ENCODE measurements around the gene EEA1.
"Not testable (repeated sequence)": the region's sequence is repeated elsewhere in the genome, so short reads cannot be mapped to it uniquely, and the experiment has no call there.

EEA1 gene

GRCh38 chr12:92928962-92929915 lies at the start of gene EEA1:
TSS of gene EEA1 (minus strand) at chr12:92929295. CDS start at chr12:92929066, 229 bp downstream.
- peak within 1 kb of the TSS; percentile 87 to 100 (median 99) for H3K27ac ChIP-seq
- H3K4me3 ChIP-seq, result peak within 1 kb of the TSS; percentile 63 to 96 (median 81)

GRCh38 chr12:92978607-92979006 lies 49.5 kb upstream of the EEA1 start:
- no peak overlapping the region for H3K27ac ChIP-seq
- H3K4me3 ChIP-seq, result no peak overlapping the region

- Histone ChIP-seq H3K4me3 (no peak overlapping the region), H3K27ac (no peak overlapping the region)
Observed at GRCh38 chr12:92977326-92977725, 48.2 kb upstream of the EEA1 start.

- no peak overlapping the region for H3K4me3 ChIP-seq
- peak overlapping the region in 1 of 21 experiments; percentile 29 for H3K27ac ChIP-seq
Observed at GRCh38 chr12:92974759-92975158, 45.7 kb upstream of the EEA1 start.

GRCh38 chr12:92973614-92974013 lies 44.5 kb upstream of the EEA1 start:
- Histone ChIP-seq H3K27ac (peak overlapping the region in 5 of 21 experiments; percentile 31 to 63 (median 47)), H3K4me3 (no peak overlapping the region)

- H3K27ac ChIP-seq, result peak overlapping the region in 9 of 21 experiments; percentile 2 to 76 (median 23)
Observed at GRCh38 chr12:92971859-92972524, 42.9 kb upstream of the EEA1 start.

GRCh38 chr12:92968176-92968813 lies 39.2 kb upstream of the EEA1 start:
- H3K4me3 ChIP-seq, result no peak overlapping the region
- no peak overlapping the region for H3K27ac ChIP-seq

More at GRCh38 chr12:92971859-92972524, 42.9 kb upstream of the EEA1 start:
- H3K4me3 ChIP-seq, result no peak overlapping the region

GRCh38 chr12:92964378-92964777 lies 35.3 kb upstream of the EEA1 start:
- H3K27ac ChIP-seq, H3K4me3 ChIP-seq: not testable (repeated sequence)

- H3K4me3 ChIP-seq, result no peak overlapping the region
- H3K27ac ChIP-seq, result no peak overlapping the region
Observed at GRCh38 chr12:92961949-92962348, 32.9 kb upstream of the EEA1 start.

GRCh38 chr12:92955997-92956663 lies 27.0 kb upstream of the EEA1 start:
- no peak overlapping the region for H3K4me3 ChIP-seq
- H3K27ac ChIP-seq, result peak overlapping the region in 1 of 21 experiments; percentile 2

- H3K4me3 ChIP-seq, result no peak overlapping the region
- H3K27ac ChIP-seq, result no peak overlapping the region
Observed at GRCh38 chr12:92953747-92954146, 24.7 kb upstream of the EEA1 start.

GRCh38 chr12:92952394-92952793 lies 23.3 kb upstream of the EEA1 start:
- Histone ChIP-seq H3K4me3 (no peak overlapping the region), H3K27ac (no peak overlapping the region)

GRCh38 chr12:92951006-92951405 lies 21.9 kb upstream of the EEA1 start:
- no peak overlapping the region for H3K27ac ChIP-seq
- no peak overlapping the region for H3K4me3 ChIP-seq

GRCh38 chr12:92950011-92950410 lies 20.9 kb upstream of the EEA1 start:
- Histone ChIP-seq H3K27ac (no peak overlapping the region), H3K4me3 (no peak overlapping the region)

- H3K4me3 ChIP-seq, result no peak overlapping the region
- H3K27ac ChIP-seq, result no peak overlapping the region
Observed at GRCh38 chr12:92949466-92949865, 20.4 kb upstream of the EEA1 start.

GRCh38 chr12:92947589-92948215 lies 18.6 kb upstream of the EEA1 start:
- Histone ChIP-seq H3K27ac (no peak overlapping the region), H3K4me3 (no peak overlapping the region)

GRCh38 chr12:92945659-92946220 lies 16.6 kb upstream of the EEA1 start:
- H3K4me3 ChIP-seq, result no peak overlapping the region
- H3K27ac ChIP-seq, result no peak overlapping the region

- H3K27ac ChIP-seq, result no peak overlapping the region
- no peak overlapping the region for H3K4me3 ChIP-seq
Observed at GRCh38 chr12:92943482-92944250, 14.6 kb upstream of the EEA1 start.

Data from skin epidermis (tissue), 12 donors.